Dedifferentiated amniotic fluid mesenchymal stem cell (primary cell): ENCODE results near the gene PDE1C.
A peak's percentile ranks its signal among the peaks of the same experiment; 100 is the strongest.
"Not testable (repeated sequence)": the region's sequence is repeated elsewhere in the genome, so short reads cannot be mapped to it uniquely, and the experiment has no call there.

Experiments used
- DNase-seq: peaks from one replicate; pipeline ENCODE4 v3.0.0-alpha.2; 2016; ENCODE audit errors: extremely low spot score

The PDE1C gene

GRCh38 chr7:32070406-32071360, at the start of gene PDE1C:
TSS of gene PDE1C (minus strand) at chr7:32070407.
- DNase-seq, result no peak

GRCh38 chr7:32119790-32120196, 49.6 kb upstream of the PDE1C start:
- DNase-seq, result no peak

- no peak for DNase-seq
These were observed 47.6 kb upstream of the PDE1C start for GRCh38 chr7:32117837-32118236.

GRCh38 chr7:32116436-32116835, 46.2 kb upstream of the PDE1C start:
- DNase-seq, result no peak

GRCh38 chr7:32115831-32116230, 45.6 kb upstream of the PDE1C start:
- DNase-seq, result peak; percentile 27

GRCh38 chr7:32108651-32109050, 38.4 kb upstream of the PDE1C start:
- DNase-seq, result no peak

GRCh38 chr7:32104766-32105165, 34.6 kb upstream of the PDE1C start:
- DNase-seq, result no peak

GRCh38 chr7:32103361-32103760, 33.2 kb upstream of the PDE1C start:
- DNase-seq, result no peak

- DNase-seq, result no peak
These were observed 32.2 kb upstream of the PDE1C start for GRCh38 chr7:32102432-32102873.

GRCh38 chr7:32100407-32100907, 30.2 kb upstream of the PDE1C start:
- DNase-seq, result no peak

GRCh38 chr7:32094516-32094915, 24.3 kb upstream of the PDE1C start:
- DNase-seq, result no peak

GRCh38 chr7:32093415-32094408, 23.5 kb upstream of the PDE1C start:
- peak; percentile 99 for DNase-seq

- DNase-seq, result no peak
These were observed 22.1 kb upstream of the PDE1C start for GRCh38 chr7:32092346-32092745.

GRCh38 chr7:32091608-32092210, 21.5 kb upstream of the PDE1C start:
- no peak for DNase-seq

- DNase-seq, result no peak
These were observed 19.5 kb upstream of the PDE1C start for GRCh38 chr7:32089678-32090077.

GRCh38 chr7:32089256-32089655, 19.0 kb upstream of the PDE1C start:
- DNase-seq, result no peak

- DNase-seq, result no peak
These were observed 18.3 kb upstream of the PDE1C start for GRCh38 chr7:32088451-32088881.

GRCh38 chr7:32079510-32079909, 9.3 kb upstream of the PDE1C start:
- DNase-seq, result no peak

GRCh38 chr7:32078824-32079223, 8.6 kb upstream of the PDE1C start:
- DNase-seq, result no peak

GRCh38 chr7:32077806-32078205, 7.6 kb upstream of the PDE1C start:
- DNase-seq, result no peak

- DNase-seq, result not testable (repeated sequence)
These were observed 6.6 kb upstream of the PDE1C start for GRCh38 chr7:32076802-32077201.

- DNase-seq, result no peak
These were observed 5.4 kb upstream of the PDE1C start for GRCh38 chr7:32075612-32076011.
